ENCODE results near the gene PRR27.
"Not testable (repeated sequence)": the region's sequence is repeated elsewhere in the genome, so short reads cannot be mapped to it uniquely, and the experiment has no call there.

The PRR27 gene

DNA sequence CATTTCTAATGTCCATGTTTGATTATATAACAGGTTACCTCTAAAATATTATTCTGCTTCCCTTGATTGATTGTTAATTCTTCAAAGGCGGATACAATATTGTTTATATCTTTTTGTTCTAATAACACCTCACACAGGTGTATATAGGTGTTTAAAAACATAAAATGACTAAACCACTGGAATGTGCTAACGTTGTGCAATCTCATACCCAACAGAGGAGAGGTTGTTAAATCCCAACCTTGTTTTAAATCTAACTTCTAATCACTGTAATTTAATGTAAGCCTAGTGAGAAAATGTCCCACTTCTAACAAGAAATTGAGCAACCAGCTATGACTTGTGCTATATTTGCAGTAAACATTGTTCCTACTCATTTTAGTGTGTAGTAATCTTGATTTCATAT, 42.8 kb downstream of the PRR27 start:
- DNase-seq (ENCODE audit: extremely low read depth in 1 of 2, low read depth in 1 of 2): no peak

DNA sequence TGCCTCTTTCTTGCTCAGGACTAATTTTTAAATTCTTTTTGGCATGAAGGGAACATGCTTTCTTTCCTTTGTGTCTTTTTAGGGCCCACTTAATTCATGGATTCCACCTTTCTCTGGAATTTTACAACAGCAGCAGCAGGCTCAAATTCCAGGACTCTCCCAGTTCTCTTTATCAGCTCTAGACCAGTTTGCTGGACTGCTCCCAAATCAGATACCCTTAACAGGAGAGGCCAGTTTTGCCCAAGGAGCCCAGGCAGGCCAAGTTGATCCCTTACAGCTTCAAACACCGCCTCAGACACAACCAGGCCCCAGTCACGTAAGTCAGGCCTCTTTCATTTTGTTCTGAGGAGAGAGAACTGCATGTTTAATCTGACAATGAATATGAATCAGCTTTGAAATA, 43.8 kb downstream of the PRR27 start:
- DNase-seq (ENCODE audit: extremely low read depth in 1 of 2, low read depth in 1 of 2): no peak

DNA sequence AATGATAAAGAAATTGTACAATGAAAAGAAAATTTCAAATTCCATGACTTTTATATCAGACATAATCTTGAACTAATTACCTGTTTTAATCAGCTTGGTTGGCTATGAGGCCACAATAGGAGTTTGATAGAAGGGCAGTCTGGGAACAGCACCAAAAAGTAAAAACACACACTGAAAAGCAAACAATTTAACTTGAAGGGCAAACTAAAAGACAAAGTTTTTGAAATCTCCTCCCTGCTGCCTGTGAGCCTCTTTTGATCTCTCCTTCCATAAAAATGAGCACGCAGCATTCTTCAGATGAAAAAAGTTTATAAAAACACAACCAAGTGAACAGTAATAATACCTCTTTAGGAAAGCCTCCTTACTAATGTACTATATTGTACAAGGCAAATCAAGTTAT, 49.6 kb downstream of the PRR27 start:
- no peak for DNase-seq (ENCODE audit: extremely low read depth in 1 of 2, low read depth in 1 of 2)

DNA sequence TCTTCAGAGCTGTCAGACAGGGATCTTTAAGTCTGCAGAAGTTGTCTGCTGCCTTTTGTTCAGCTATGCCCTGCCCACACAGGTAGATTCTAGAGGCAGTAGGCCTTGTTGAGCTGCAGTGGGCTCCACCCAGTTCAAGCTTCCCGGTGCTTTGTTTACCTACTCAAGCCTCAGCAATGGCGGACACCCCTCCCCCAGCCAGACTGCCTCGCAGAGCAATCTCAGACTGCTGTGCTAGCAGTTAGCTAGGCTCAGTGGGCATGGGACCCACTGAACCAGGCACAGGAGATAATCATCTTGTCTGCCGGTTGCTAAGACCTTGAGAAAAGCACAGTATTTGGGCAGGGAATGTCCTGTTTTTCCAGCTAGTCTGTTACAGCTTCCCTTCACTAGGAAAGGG, 58.7 kb downstream of the PRR27 start:
- DNase-seq (ENCODE audit: extremely low read depth in 1 of 2, low read depth in 1 of 2): not testable (repeated sequence)
